SK-N-SH (cell line): Measurements from ENCODE around the gene PER2. TPM values are rescaled to one million over a fixed set of nuclear protein-coding genes. Genes with fewer than 3 reads are reported as not detected.
A peak's percentile ranks its signal among the peaks of the same experiment; 100 is the strongest.

Experiments used
- CTCF ChIA-PET: fragments of 300-600, 350-600 bp; formaldehyde crosslinking; extraction: SDS; loops from one replicate; lab custom pipeline; 2021; lab: Yijun Ruan, JAX
- POLR2A ChIA-PET: fragments of 350-600 bp; sonication (Branson Sonifier 250); formaldehyde crosslinking; extraction: SDS; loops from one replicate; lab custom pipeline; 2020; ENCODE audit warnings: antibody characterized with exemption, inconsistent platforms; lab: Yijun Ruan, JAX
- DNase-seq: peaks from one replicate; pipeline ENCODE4 v3.0.0; 2012
- H2AFZ ChIP-seq: fragments of 200-600 bp; sonication (generic); 2 replicates; pipeline ENCODE4 v1.8.1; 2016; ENCODE audit warnings: antibody characterized with exemption, mild to moderate bottlenecking, low read depth
- H3F3A ChIP-seq: fragments of 200-600 bp; sonication (generic); replicated peaks from 2 replicates; pipeline ENCODE3; 2016; ENCODE audit warnings: antibody characterized with exemption, mild to moderate bottlenecking; ENCODE audit not compliant: insufficient read depth
- H3K27ac ChIP-seq, 2 experiments: fragments of 200-500 bp in 1 of 2; fragments of 200-600 bp in 1 of 2; sonication (Bioruptor generic) in 1 of 2; sonication (generic), shearing (Covaris generic) in 1 of 2; 2 replicates each; pipeline versions ENCODE4 v1.5.1 to v1.6.1; 2014 to 2016; ENCODE audit warnings: low read depth in 2 of 2, inconsistent platforms in 1 of 2, low read length in 1 of 2, mild to moderate bottlenecking in 1 of 2, mixed read lengths in 1 of 2
- H3K27me3 ChIP-seq: fragments of 200-600 bp; sonication (generic), shearing (Covaris generic); 2 replicates; pipeline ENCODE4 v1.6.1; 2016; ENCODE audit warnings: mixed run types; ENCODE audit not compliant: insufficient read depth
- H3K36me3 ChIP-seq, 2 experiments: fragments of 200-500 bp in 1 of 2; fragments of 200-600 bp in 1 of 2; sonication (Bioruptor generic) in 1 of 2; sonication (generic) in 1 of 2; replicated peaks in 1 of 2; 2 replicates each; pipeline versions ENCODE3 to v1.5.1; 2014 to 2016; ENCODE audit warnings: low read length in 1 of 2, mild to moderate bottlenecking in 1 of 2; ENCODE audit not compliant: insufficient read depth in 2 of 2, control insufficient read depth in 1 of 2
- H3K4me1 ChIP-seq, 2 experiments: fragments of 200-500 bp in 1 of 2; fragments of 200-600 bp in 1 of 2; sonication (Bioruptor generic) in 1 of 2; sonication (generic), shearing (Covaris generic) in 1 of 2; 2 replicates each; pipeline versions ENCODE4 v1.5.1 to v1.6.1; 2014 to 2016; ENCODE audit warnings: low read depth in 1 of 2, low read length in 1 of 2, mixed run types in 1 of 2; ENCODE audit not compliant: insufficient read depth in 2 of 2, control insufficient read depth in 1 of 2
- H3K4me2 ChIP-seq: fragments of 200-600 bp; sonication (generic), shearing (Covaris generic); 2 replicates; pipeline ENCODE4 v1.6.1; 2017; ENCODE audit warnings: mixed run types
- H3K4me3 ChIP-seq, 2 experiments: fragments of 200-500 bp in 1 of 2; fragments of 200-600 bp in 1 of 2; sonication (Bioruptor generic) in 1 of 2; sonication (generic), shearing (Covaris generic) in 1 of 2; 2 replicates each; pipeline versions ENCODE4 v1.5.1 to v1.8.1; 2014 to 2016; ENCODE audit warnings: low read depth in 2 of 2, inconsistent platforms in 1 of 2, low read length in 1 of 2, mild to moderate bottlenecking in 1 of 2, mixed read lengths in 1 of 2, moderate library complexity in 1 of 2
- H3K79me2 ChIP-seq: fragments of 200-600 bp; sonication (generic); 2 replicates; pipeline ENCODE4 v1.8.1; 2017; ENCODE audit warnings: mild to moderate bottlenecking; ENCODE audit not compliant: insufficient read depth
- H3K9ac ChIP-seq: fragments of 200-600 bp; sonication (generic); 2 replicates; pipeline ENCODE4 v1.6.1; 2017; ENCODE audit warnings: mixed run types
- H3K9me2 ChIP-seq: fragments of 200-600 bp; sonication (generic); 2 replicates; pipeline ENCODE4 v1.6.1; 2017; ENCODE audit warnings: mixed run types
- H3K9me3 ChIP-seq: fragments of 200-600 bp; sonication (generic); 2 replicates; pipeline ENCODE4 v1.6.1; 2017; ENCODE audit warnings: mixed run types, mild to moderate bottlenecking, moderate library complexity
- H4K20me1 ChIP-seq: fragments of 200-600 bp; sonication (generic); 2 replicates; pipeline ENCODE4 v1.6.1; 2017; ENCODE audit warnings: mild to moderate bottlenecking, mixed run types; ENCODE audit not compliant: insufficient read depth
- CHD2 ChIP-seq: fragments of 150-350 bp; IDR thresholded peaks from 2 replicates; pipeline ENCODE4 v1.6.1; 2018; ENCODE audit warnings: low read length; ENCODE audit not compliant: partially characterized antibody
- CTCF ChIP-seq: fragments of 200-600 bp; sonication (generic); IDR thresholded peaks from 2 replicates; pipeline ENCODE4 v1.6.1; 2017; ENCODE audit warnings: antibody characterized with exemption, mild to moderate bottlenecking, moderate library complexity
- EP300 ChIP-seq, 2 experiments: IDR thresholded peaks; 2 replicates each; pipeline versions ENCODE4 v1.4.0 to v1.6.1; 2012; ENCODE audit warnings: borderline replicate concordance in 1 of 2, low read depth in 1 of 2, low read length in 1 of 2
- MAX ChIP-seq: IDR thresholded peaks from 2 replicates; pipeline ENCODE4 v1.4.0; 2012; ENCODE audit warnings: low read depth
- NRF1 ChIP-seq: IDR thresholded peaks from 2 replicates; pipeline ENCODE4 v1.6.1; 2012; ENCODE audit warnings: low read depth, mild to moderate bottlenecking, low read length
- PBX3 ChIP-seq: IDR thresholded peaks from 2 replicates; pipeline ENCODE4; 2012
- RAD21 ChIP-seq: IDR thresholded peaks from 2 replicates; pipeline ENCODE4 v1.6.1; 2012; ENCODE audit warnings: mild to moderate bottlenecking, low read length
- REST ChIP-seq: IDR thresholded peaks from 2 replicates; pipeline ENCODE4 v1.6.1; 2012; ENCODE audit warnings: mild to moderate bottlenecking, low read depth, low read length, moderate library complexity
- RXRA ChIP-seq: IDR thresholded peaks from 2 replicates; pipeline ENCODE4 v1.4.0; 2012; ENCODE audit warnings: low read depth, mild to moderate bottlenecking, borderline replicate concordance
- SMC3 ChIP-seq: IDR thresholded peaks from 2 replicates; pipeline ENCODE4 v1.6.1; 2012; ENCODE audit warnings: low read depth, low read length, improper control_type of control experiment
- TCF12 ChIP-seq: IDR thresholded peaks from 2 replicates; pipeline ENCODE4 v1.4.0; 2012
- USF2 ChIP-seq: fragments of 150-350 bp; IDR thresholded peaks from 2 replicates; pipeline ENCODE4 v1.6.1; 2017; ENCODE audit warnings: antibody characterized with exemption, low read length, low read depth, borderline replicate concordance
- WGBS: methylation state at CpG from one replicate; pipeline ENCODE4 v1.1.6; 2017; ENCODE audit warnings: low lambda C conversion rate; 5-methylcytosine and 5-hydroxymethylcytosine counted together
- polyA plus RNA-seq, 3 experiments: library from polyadenylated mRNA; depleted of rRNA; stranded (reverse); fragments of >200 nt; gene quantifications; 2 replicates each; pipeline ENCODE4 v1.2.3, GENCODE V29; 2012

PER2 gene
- polyA plus RNA-seq, 1 of the 3 experiments (the other 2 are of a cell fraction) = 0.82 TPM

GRCh38 chr2:238241970-238242369 lies 46.4 kb downstream of the PER2 start:
- H3K36me3 ChIP-seq = no peaks in the 10 kb centered on the region
- no peaks in the 10 kb centered on the region for H4K20me1 ChIP-seq
- DNase-seq = no peak
- H3K9ac ChIP-seq = no peak overlapping the region
- peaks cover 0 to 28% of the 10 kb centered on the region in 2 experiments; a peak in 1 of 4 replicates for H3K4me1 ChIP-seq
- no peak overlapping the region; a peak in 1 of 4 replicates for H3K27ac ChIP-seq
- CTCF ChIA-PET = interaction anchor here (2.5 to 3.6 kb wide), 3 partner anchors 14 to 22 kb away, joined by 8 to 26 read pairs (median 15); no protein-coding TSS in a partner anchor
- WGBS = 93% methylated on average over 2 of the region's 2 CpGs
- no peaks in the 10 kb centered on the region for H3K79me2 ChIP-seq
- POLR2A ChIA-PET = no interaction called here
- H3K4me2 ChIP-seq = no peak overlapping the region
- TF ChIP-seq CTCF = no peak
- no peak for TF ChIP-seq NRF1
- TF ChIP-seq RAD21 = no peak
- TF ChIP-seq RXRA = no peak
- no peak for TF ChIP-seq REST
- no peaks in the 10 kb centered on the region; the same call in 1 of the 2 replicates for H3K27me3 ChIP-seq
- H3K9me2 ChIP-seq = no peaks in the 10 kb centered on the region
- H3K4me3 ChIP-seq = no peak overlapping the region
- H3F3A ChIP-seq = peaks cover 3% of the 10 kb centered on the region
- no peaks in the 10 kb centered on the region for H3K9me3 ChIP-seq
- H2AFZ ChIP-seq = no peak overlapping the region

- POLR2A ChIA-PET = interaction anchor here (0.7 kb wide), 1 partner anchor 355 kb away, joined by 3 read pairs; no protein-coding TSS in a partner anchor
- Histone ChIP-seq H3F3A (peaks cover 3% of the 10 kb centered on the region), H2AFZ (no peak overlapping the region), H3K4me3 (no peak overlapping the region; a peak in 1 of 4 replicates), H3K4me2 (no peak overlapping the region; the same call in 1 of the 2 replicates), H3K4me1 (peaks cover 0 to 28% of the 10 kb centered on the region in 2 experiments; a peak in 1 of 4 replicates), H3K9me2 (no peaks in the 10 kb centered on the region), H3K27ac (no peak overlapping the region), H3K27me3 (no peaks in the 10 kb centered on the region; the same call in 1 of the 2 replicates), H3K79me2 (no peaks in the 10 kb centered on the region), H3K9ac (no peak overlapping the region), H3K36me3 (no peaks in the 10 kb centered on the region), H3K9me3 (no peaks in the 10 kb centered on the region), H4K20me1 (no peaks in the 10 kb centered on the region)
- TF ChIP-seq EP300 (IDR thresholded peaks at IDR 0.05; ENCODE audit: borderline replicate concordance in 1 of 2, low read depth in 1 of 2, low read length in 1 of 2) (no peak), USF2 (no peak), MAX (no peak), TCF12 (no peak), CHD2 (no peak), SMC3 (no peak), PBX3 (0 out of 2 replicates have a peak, but pooled peaks have one; percentile 4)
- CTCF ChIA-PET = interaction anchor here (0.8 to 2.5 kb wide), 5 partner anchors 15 to 383 kb away, joined by 3 to 17 read pairs (median 4); no protein-coding TSS in a partner anchor
- no peak for DNase-seq
- 60% methylated on average over 24 of the region's 71 CpGs for WGBS
These were observed 47.4 kb downstream of the PER2 start for GRCh38 chr2:238240757-238241711.
